GM12878 (cell line): ENCODE results near the gene GALNT6. TPM values are rescaled to one million over a fixed set of nuclear protein-coding genes. Genes with fewer than 3 reads are reported as not detected.

Source experiments
- ATAC-seq: fragments of 200-7000 bp; cut with Tn5 transposase; 3 replicates; pipeline ENCODE4 v1.9.1; 2020; ENCODE audit warnings: mild to moderate bottlenecking, moderate library complexity
- BruUV-seq: library from RNA; stranded (reverse); fragments of 400-500 nt; replicated peaks from 2 replicates; lab custom pipeline; 2021; lab: Mats Ljungman, UMichigan
- CTCF ChIA-PET: fragments of 300-600 bp; sonication (Branson Sonifier 250); formaldehyde crosslinking; extraction: SDS; loops from one replicate; lab custom pipeline; 2021; ENCODE audit warnings: inconsistent platforms; lab: Yijun Ruan, JAX
- POLR2A ChIA-PET: fragments of 350-600 bp; formaldehyde crosslinking; extraction: SDS; loops from one replicate; lab custom pipeline; 2021; ENCODE audit warnings: inconsistent platforms; lab: Charles Lee
- RAD21 ChIA-PET: fragments of 300-600 bp; sonication (Branson Sonifier 250); formaldehyde crosslinking; loops from one replicate; lab custom pipeline; 2023; ENCODE audit warnings: antibody characterized with exemption; ENCODE audit not compliant: unreplicated experiment; lab: Charles Lee
- SMC1A ChIA-PET: fragments of 300-600 bp; sonication (Branson Sonifier 250); formaldehyde crosslinking; loops from one replicate; lab custom pipeline; 2023; ENCODE audit not compliant: unreplicated experiment, uncharacterized antibody; lab: Charles Lee
- DNase-seq: peaks from one replicate; pipeline ENCODE4 v3.0.0-alpha.2; 2011; ENCODE audit warnings: low read depth, low spot score
- FAIRE-seq: peaks from 3 replicates; lab custom pipeline; 2011; peaks lifted over from hg19 to GRCh38; lab: Jason Lieb, UNC
- H2AFZ ChIP-seq: 2 replicates; pipeline ENCODE4 v1.6.0; 2011; ENCODE audit warnings: low read depth, low read length, control low read depth; ENCODE audit not compliant: control insufficient read depth
- H3K27ac ChIP-seq: 2 replicates; pipeline ENCODE4 v1.5.1; 2011; ENCODE audit warnings: control low read depth; ENCODE audit not compliant: control insufficient read depth, insufficient read depth
- H3K27me3 ChIP-seq, 2 experiments: replicated peaks in 1 of 2; 2 replicates each; pipeline versions ENCODE4 v1.6.0 to v1.6.1; 2011; ENCODE audit warnings: low read length in 1 of 2; ENCODE audit not compliant: control insufficient read depth in 2 of 2, insufficient read depth in 2 of 2
- H3K36me3 ChIP-seq, 2 experiments: 2 replicates each; pipeline ENCODE4 v1.5.1; 2011; ENCODE audit warnings: low read length in 1 of 2; ENCODE audit not compliant: control insufficient read depth in 2 of 2, insufficient read depth in 2 of 2
- H3K4me1 ChIP-seq: 2 replicates; pipeline ENCODE4 v1.6.1; 2011; ENCODE audit warnings: mild to moderate bottlenecking, low read length, moderate library complexity, mixed read lengths; ENCODE audit not compliant: control insufficient read depth, insufficient read depth
- H3K4me2 ChIP-seq: 2 replicates; pipeline ENCODE4 v1.6.0; 2011; ENCODE audit warnings: control low read depth; ENCODE audit not compliant: control insufficient read depth, insufficient read depth
- H3K4me3 ChIP-seq: fragments of 200-600 bp; sonication (generic); 2 replicates; pipeline ENCODE4 v1.5.1; 2016
- H3K79me2 ChIP-seq: 2 replicates; pipeline ENCODE4 v1.6.0; 2011; ENCODE audit warnings: low read length; ENCODE audit not compliant: control insufficient read depth, insufficient read depth
- H3K9ac ChIP-seq: 2 replicates; pipeline ENCODE4 v1.8.0; 2011; ENCODE audit warnings: low read length, control low read depth, mixed read lengths; ENCODE audit not compliant: control insufficient read depth, insufficient read depth
- H3K9me3 ChIP-seq: replicated peaks from 3 replicates; pipeline ENCODE4 v1.5.1; 2011; ENCODE audit warnings: mild to moderate bottlenecking, low read length; ENCODE audit not compliant: control insufficient read depth, insufficient read depth
- H4K20me1 ChIP-seq: 2 replicates; pipeline ENCODE4 v1.6.0; 2011; ENCODE audit not compliant: control insufficient read depth, insufficient read depth
- BHLHE40 ChIP-seq, 2 experiments: fragments of 450-650 bp in 1 of 2; IDR thresholded peaks; 2 replicates each; pipeline ENCODE4 v1.6.1; 2011 to 2017; ENCODE audit warnings: low read depth in 2 of 2, borderline replicate concordance in 1 of 2, improper control_type of control experiment in 1 of 2, low read length in 1 of 2, mild to moderate bottlenecking in 1 of 2
- CREM ChIP-seq: IDR thresholded peaks from 2 replicates; pipeline ENCODE4 v1.6.1; 2014; ENCODE audit warnings: antibody characterized with exemption, low read depth
- EED ChIP-seq: sonication (generic); IDR thresholded peaks from 2 replicates; pipeline ENCODE4 v1.6.1; 2016; ENCODE audit warnings: antibody characterized with exemption, low read depth
- MEF2B ChIP-seq: fragments of 450-650 bp; IDR thresholded peaks from 2 replicates; pipeline ENCODE4 v1.6.1; 2018; ENCODE audit warnings: mild to moderate bottlenecking, moderate library complexity; ENCODE audit not compliant: partially characterized antibody, poor library complexity, severe bottlenecking
- RAD51 ChIP-seq: fragments of 450-650 bp; IDR thresholded peaks from 2 replicates; pipeline ENCODE4 v1.6.1; 2016; ENCODE audit warnings: moderate library complexity, mild to moderate bottlenecking, inconsistent platforms
- RBBP5 ChIP-seq: fragments of 200-600 bp; sonication (generic); conservative IDR thresholded peaks from 2 replicates; pipeline ENCODE4 v1.6.1; 2016
- RCOR1 ChIP-seq: conservative IDR thresholded peaks from 2 replicates; pipeline ENCODE4 v1.6.1; 2012; ENCODE audit warnings: low read depth, low read length, improper control_type of control experiment
- SP1 ChIP-seq: IDR thresholded peaks from one replicate; pipeline ENCODE4 v1.6.1; 2011; ENCODE audit warnings: low read depth, low read length
- YBX1 ChIP-seq: fragments of 450-650 bp; IDR thresholded peaks from 2 replicates; pipeline ENCODE4 v1.6.1; 2016; ENCODE audit warnings: antibody characterized with exemption
- YY1 ChIP-seq: IDR thresholded peaks from 2 replicates; pipeline ENCODE4 v1.6.1; 2011; ENCODE audit warnings: low read depth, mild to moderate bottlenecking, low read length
- ZBTB40 ChIP-seq: fragments of 450-650 bp; IDR thresholded peaks from 2 replicates; pipeline ENCODE4 v1.6.1; 2016; ENCODE audit warnings: mild to moderate bottlenecking, moderate library complexity, borderline replicate concordance
- ZSCAN29 ChIP-seq: fragments of 450-650 bp; IDR thresholded peaks from 2 replicates; pipeline ENCODE4 v1.6.1; 2017; ENCODE audit warnings: mild to moderate bottlenecking, moderate library complexity
- WGBS: methylation state at CpG from one replicate; pipeline ENCODE4 v1.1.6; 2016; ENCODE audit warnings: low lambda C conversion rate; ENCODE audit not compliant: insufficient replicate concordance, insufficient coverage; ENCODE audit errors: missing lambda C conversion rate; 5-methylcytosine and 5-hydroxymethylcytosine counted together
- in situ Hi-C: fragments of 300-500 bp; cut with MboI; formaldehyde crosslinking; loops from 9 replicates; pipeline ENCODE4 v1.14.3; 2018; ENCODE audit warnings: mixed read lengths
- intact Hi-C: fragments of 100-400 bp; cut with micrococcal nuclease; formaldehyde crosslinking; loops from one replicate; pipeline ENCODE4 v1.14.2; 2022; ENCODE audit not compliant: unreplicated experiment
- polyA plus RNA-seq, 11 experiments: library from polyadenylated mRNA; depleted of rRNA in 4 of 11; unstranded in 6 of 11; stranded (reverse) in 5 of 11; fragments of >200 nt; fragmentation: Nextera tagmentation in 4 of 11; fragmentation: Illumina TruSeq in 1 of 11; extraction: Ambion mirVana in 4 of 11; extraction: Trizol in 1 of 11; gene quantifications; 1 replicate in 1 of 11; 2 replicates in 10 of 11; pipeline versions ENCODE4 v1.2.1 to v1.2.3, GENCODE V29; 2011 to 2016; ENCODE audit warnings: inconsistent platforms in 2 of 11, missing spikeins in 2 of 11, low read depth in 1 of 11
- total RNA-seq, 4 experiments: library from RNA; depleted of rRNA in 3 of 4; stranded (reverse); fragments of >200 nt in 3 of 4; fragmentation: Illumina TruSeq in 1 of 4; extraction: Trizol in 1 of 4; gene quantifications; 2 replicates each; pipeline versions ENCODE4 v1.2.1 to v1.2.3, GENCODE V29; 2013 to 2021
- TF ChIP-seq, protein P1 (sequence below): fragments of 150-350 bp; IDR thresholded peaks from 2 replicates; pipeline ENCODE4 v1.6.1; 2016; ENCODE audit warnings: low read depth, low read length

GALNT6 gene
- total and polyA plus RNA-seq, 10 of the 15 experiments (the other 5 are each of a cell fraction or from before 2014, with no cell fraction given) = 6.6 to 40.4 (median 23.7) TPM

- Histone ChIP-seq H3K36me3 (no peaks in the 10 kb centered on the region), H3K79me2 (peaks cover 31% of the 10 kb centered on the region), H2AFZ (no peak overlapping the region), H3K27ac (peak overlapping the region; percentile 21; the same call in 1 of the 2 replicates), H4K20me1 (no peaks in the 10 kb centered on the region), H3K27me3 (no peaks in the 10 kb centered on the region), H3K4me2 (peak overlapping the region; percentile 85), H3K9me3 (no peaks in the 10 kb centered on the region), H3K4me3 (no peak overlapping the region; the same call in 1 of the 2 replicates), H3K9ac (no peak overlapping the region), H3K4me1 (peaks cover 37% of the 10 kb centered on the region)
- FAIRE-seq = peak; percentile 35
- ChIA-PET SMC1A (interaction anchor here (0.5 to 2.8 kb wide), 7 partner anchors 11 to 872 kb away, joined by 3 to 11 read pairs (median 5); no protein-coding TSS in a partner anchor), CTCF (interaction anchor here (1.0 to 2.7 kb wide), 5 partner anchors 15 to 142 kb away, joined by 3 to 8 read pairs (median 5); no protein-coding TSS in a partner anchor), POLR2A (interaction anchor here (0.5 to 5.4 kb wide), 4 partner anchors 15 to 729 kb away, joined by 3 to 28 read pairs (median 4); no protein-coding TSS in a partner anchor), RAD21 (interaction anchor here (0.5 to 4.0 kb wide), 5 partner anchors 20 to 345 kb away, joined by 3 to 19 read pairs (median 4); no protein-coding TSS in a partner anchor)
- BruUV-seq = no TSS peak
- intact Hi-C loops (no loop called here), in situ Hi-C loops (no loop called here)
- ATAC-seq = peak; percentile 43
- WGBS = 26% methylated on average over 2 of the region's 2 CpGs
- no peak for DNase-seq
- TF ChIP-seq RBBP5 = no peak
- TF ChIP-seq EED = peak; percentile 27; the same call in 1 of the 2 replicates
- no peak for TF ChIP-seq CREM
- no peak for TF ChIP-seq RCOR1
- TF ChIP-seq YY1 = no peak
- no peak for TF ChIP-seq ZBTB40
- TF ChIP-seq BHLHE40 (IDR thresholded peaks at IDR 0.05; ENCODE audit: borderline replicate concordance in 1 of 2, low read depth in 2 of 2, low read length in 1 of 2) = peak in 1 of 2 experiments; percentile 28; a peak in 1 of 4 replicates
- TF ChIP-seq, protein P1, sequence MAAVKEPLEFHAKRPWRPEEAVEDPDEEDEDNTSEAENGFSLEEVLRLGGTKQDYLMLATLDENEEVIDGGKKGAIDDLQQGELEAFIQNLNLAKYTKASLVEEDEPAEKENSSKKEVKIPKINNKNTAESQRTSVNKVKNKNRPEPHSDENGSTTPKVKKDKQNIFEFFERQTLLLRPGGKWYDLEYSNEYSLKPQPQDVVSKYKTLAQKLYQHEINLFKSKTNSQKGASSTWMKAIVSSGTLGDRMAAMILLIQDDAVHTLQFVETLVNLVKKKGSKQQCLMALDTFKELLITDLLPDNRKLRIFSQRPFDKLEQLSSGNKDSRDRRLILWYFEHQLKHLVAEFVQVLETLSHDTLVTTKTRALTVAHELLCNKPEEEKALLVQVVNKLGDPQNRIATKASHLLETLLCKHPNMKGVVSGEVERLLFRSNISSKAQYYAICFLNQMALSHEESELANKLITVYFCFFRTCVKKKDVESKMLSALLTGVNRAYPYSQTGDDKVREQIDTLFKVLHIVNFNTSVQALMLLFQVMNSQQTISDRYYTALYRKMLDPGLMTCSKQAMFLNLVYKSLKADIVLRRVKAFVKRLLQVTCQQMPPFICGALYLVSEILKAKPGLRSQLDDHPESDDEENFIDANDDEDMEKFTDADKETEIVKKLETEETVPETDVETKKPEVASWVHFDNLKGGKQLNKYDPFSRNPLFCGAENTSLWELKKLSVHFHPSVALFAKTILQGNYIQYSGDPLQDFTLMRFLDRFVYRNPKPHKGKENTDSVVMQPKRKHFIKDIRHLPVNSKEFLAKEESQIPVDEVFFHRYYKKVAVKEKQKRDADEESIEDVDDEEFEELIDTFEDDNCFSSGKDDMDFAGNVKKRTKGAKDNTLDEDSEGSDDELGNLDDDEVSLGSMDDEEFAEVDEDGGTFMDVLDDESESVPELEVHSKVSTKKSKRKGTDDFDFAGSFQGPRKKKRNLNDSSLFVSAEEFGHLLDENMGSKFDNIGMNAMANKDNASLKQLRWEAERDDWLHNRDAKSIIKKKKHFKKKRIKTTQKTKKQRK = no peak
- TF ChIP-seq MEF2B = no peak
- peak; percentile 12; the same call in 1 of the 2 replicates for TF ChIP-seq RAD51
- TF ChIP-seq ZSCAN29 = no peak
- TF ChIP-seq SP1 = no peak
- TF ChIP-seq YBX1 = no peak
Measured at GRCh38 chr12:51389302-51389999, 1.8 kb downstream of the GALNT6 start.
